NCI-H2029 (cell line): ENCODE results near the gene PHF12.

Source experiments
- DNase-seq: peaks from one replicate; lab custom pipeline; 2025; lab: John Stamatoyannopoulos, UW

PHF12 gene

GRCh38 chr17:28951428-28951990 is at the start of gene PHF12:
Gene PHF12, minus strand, starts transcription at chr17:28951518. Its CDS starts 558 bp downstream, at chr17:28950960.
- DNase-seq, result peak; percentile 99

- no peak for DNase-seq
Observed at GRCh38 chr17:29000973-29001372, 49.7 kb upstream of the PHF12 start.

- no peak for DNase-seq
Observed at GRCh38 chr17:28999206-28999605, 47.9 kb upstream of the PHF12 start.

- DNase-seq, result peak; percentile 84
Observed at GRCh38 chr17:28997806-28998205, 46.5 kb upstream of the PHF12 start.

GRCh38 chr17:28996554-28997096 is 45.3 kb upstream of the PHF12 start:
- no peak for DNase-seq

- DNase-seq, result no peak
Observed at GRCh38 chr17:28993645-28994426, 42.5 kb upstream of the PHF12 start.

GRCh38 chr17:28992625-28993600 is 41.6 kb upstream of the PHF12 start:
- DNase-seq, result no peak

- DNase-seq, result no peak
Observed at GRCh38 chr17:28992185-28992584, 40.9 kb upstream of the PHF12 start.

GRCh38 chr17:28991779-28992178 is 40.5 kb upstream of the PHF12 start:
- DNase-seq, result no peak

- DNase-seq, result no peak
Observed at GRCh38 chr17:28989028-28989427, 37.7 kb upstream of the PHF12 start.

- DNase-seq, result no peak
Observed at GRCh38 chr17:28988475-28988874, 37.2 kb upstream of the PHF12 start.

- no peak for DNase-seq
Observed at GRCh38 chr17:28986714-28987655, 35.7 kb upstream of the PHF12 start.

GRCh38 chr17:28985950-28986713 is 34.8 kb upstream of the PHF12 start:
- DNase-seq, result no peak

- DNase-seq, result no peak
Observed at GRCh38 chr17:28983286-28984230, 32.2 kb upstream of the PHF12 start.

GRCh38 chr17:28982131-28982793 is 30.9 kb upstream of the PHF12 start:
- DNase-seq, result peak; percentile 73

GRCh38 chr17:28978356-28978964 is 27.1 kb upstream of the PHF12 start:
- no peak for DNase-seq

- DNase-seq, result no peak
Observed at GRCh38 chr17:28977659-28978355, 26.5 kb upstream of the PHF12 start.

GRCh38 chr17:28975646-28976045 is 24.3 kb upstream of the PHF12 start:
- no peak for DNase-seq
